GM12872 (cell line): Measurements from ENCODE around the gene TMEM191C.
"Not testable (repeated sequence)": the region's sequence is repeated elsewhere in the genome, so short reads cannot be mapped to it uniquely, and the experiment has no call there.

Source experiments
- CTCF ChIP-seq: IDR thresholded peaks from 3 replicates; pipeline ENCODE4 v1.5.1; 2011; ENCODE audit warnings: low read depth, mild to moderate bottlenecking, low read length, moderate library complexity; ENCODE audit not compliant: insufficient read depth

Gene TMEM191C

GRCh38 chr22:21467337-21468193 lies at the start of gene TMEM191C:
TMEM191C (plus strand) TSS chr22:21467387; CDS start chr22:21467460, 73 bp downstream.
- not testable (repeated sequence) for TF ChIP-seq CTCF

DNA sequence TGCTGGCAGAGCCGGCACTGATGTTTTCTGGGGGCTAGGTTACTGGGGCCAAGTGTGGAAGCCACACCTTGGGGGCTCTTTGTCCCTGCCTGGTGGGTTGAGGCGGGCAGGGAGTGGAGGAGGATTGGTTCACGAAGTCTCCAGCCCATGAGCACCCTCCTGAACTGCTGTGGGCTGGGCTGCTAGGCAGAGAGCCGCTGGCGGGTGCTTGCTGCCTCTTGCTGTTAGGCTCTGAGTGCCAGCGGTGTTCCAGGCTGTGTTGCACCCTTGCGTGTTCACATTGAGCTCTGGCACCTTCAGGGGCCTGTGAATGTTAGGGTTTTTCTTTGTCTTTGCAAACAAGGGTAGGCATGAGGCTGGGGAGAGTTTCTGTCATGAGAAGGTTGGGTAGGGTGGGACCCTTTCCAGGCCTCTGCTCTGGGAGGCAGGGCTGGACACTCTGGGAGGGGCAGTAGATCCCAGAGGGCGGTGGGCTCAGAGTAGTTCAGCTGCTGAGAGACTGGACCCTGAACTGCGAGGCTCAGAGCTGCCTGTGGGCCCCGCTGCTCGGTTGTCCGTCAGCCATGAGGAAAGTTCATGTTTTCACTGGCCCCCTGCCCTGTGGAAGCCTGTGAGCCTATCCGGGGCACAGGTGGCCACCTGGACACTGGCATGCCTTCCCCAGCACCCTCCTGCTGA lies 24.0 kb upstream of the TMEM191C start:
- TF ChIP-seq CTCF = no peak

DNA sequence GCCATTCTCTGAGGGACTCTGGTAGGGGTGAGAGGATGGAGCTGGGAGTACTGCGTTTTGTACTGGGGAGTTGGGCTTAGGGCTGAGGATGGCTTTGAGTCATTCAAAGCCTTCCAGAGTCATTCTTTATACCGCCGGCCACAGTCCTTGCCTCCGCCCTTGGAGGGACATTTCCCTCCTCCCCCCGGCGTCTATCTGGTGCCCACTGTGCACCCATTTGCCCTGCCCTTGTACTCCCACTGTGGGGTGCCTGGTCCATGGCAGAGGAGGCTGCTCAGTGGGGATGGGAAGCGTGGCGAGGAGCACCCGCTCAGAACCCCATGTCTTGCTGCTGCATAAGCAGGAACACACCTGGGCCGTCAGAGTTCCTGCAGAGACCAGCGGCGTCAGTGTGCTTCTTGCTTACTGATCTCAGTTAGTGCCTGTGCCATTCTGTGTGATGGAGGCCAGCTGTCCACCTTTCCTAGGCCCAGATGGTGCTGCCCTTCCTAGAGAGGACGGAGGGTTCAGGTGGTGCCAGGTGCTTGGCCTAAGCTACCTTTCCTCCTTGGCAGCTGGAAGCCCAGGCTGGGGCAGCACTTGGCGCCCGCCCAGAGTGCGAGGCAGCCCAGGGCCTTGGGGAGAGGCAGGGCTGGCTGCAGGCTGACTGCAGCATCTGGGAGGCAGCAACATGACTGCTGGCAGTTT lies 23.3 kb upstream of the TMEM191C start:
- TF ChIP-seq CTCF = no peak

- no peak for TF ChIP-seq CTCF
Measured at GRCh38 chr22:21444701-21445436, 22.3 kb upstream of the TMEM191C start.

DNA sequence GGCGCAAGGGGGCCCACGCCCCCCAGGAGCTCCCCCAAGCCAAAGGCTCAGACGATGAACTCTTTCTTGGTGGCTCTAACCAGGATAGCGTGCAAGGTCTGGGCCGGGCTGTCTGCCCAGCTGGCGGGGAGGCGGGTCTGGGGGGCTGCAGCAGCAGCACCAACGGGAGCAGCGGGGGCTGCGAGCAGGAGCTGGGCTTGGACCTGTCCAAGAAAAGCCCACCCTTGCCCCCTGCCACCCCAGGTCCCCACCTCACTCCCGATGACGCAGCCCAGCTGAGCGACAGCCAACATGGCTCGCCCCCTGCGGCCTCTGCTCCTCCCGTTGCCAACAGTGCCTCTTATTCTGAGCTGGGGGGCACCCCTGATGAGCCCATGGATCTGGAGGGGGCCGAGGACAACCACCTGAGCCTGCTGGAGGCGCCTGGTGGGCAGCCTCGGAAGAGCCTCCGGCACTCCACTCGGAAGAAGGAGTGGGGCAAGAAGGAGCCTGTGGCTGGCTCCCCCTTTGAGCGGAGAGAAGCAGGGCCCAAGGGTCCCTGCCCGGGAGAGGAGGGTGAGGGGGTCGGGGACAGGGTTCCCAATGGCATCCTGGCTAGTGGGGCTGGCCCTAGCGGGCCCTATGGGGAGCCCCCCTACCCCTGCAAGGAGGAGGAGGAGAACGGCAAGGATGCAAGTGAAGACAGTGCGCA lies 21.6 kb upstream of the TMEM191C start:
- TF ChIP-seq CTCF = no peak

GRCh38 chr22:21446128-21446826 lies 20.9 kb upstream of the TMEM191C start:
- no peak for TF ChIP-seq CTCF
